IMR-90 (cell line): Measurements from ENCODE around the gene GOLGA8B.
"Not testable (repeated sequence)": the region's sequence is repeated elsewhere in the genome, so short reads cannot be mapped to it uniquely, and the experiment has no call there.

Experiments used
- CEBPB ChIP-seq: IDR thresholded peaks from 2 replicates; pipeline ENCODE4 v1.6.1; 2012; ENCODE audit warnings: low read depth, low read length, improper control_type of control experiment
- CHD1 ChIP-seq: IDR thresholded peaks from 2 replicates; pipeline ENCODE4 v1.6.1; 2012; ENCODE audit warnings: low read depth, low read length, improper control_type of control experiment
- MAFK ChIP-seq: IDR thresholded peaks from 2 replicates; pipeline ENCODE4 v1.6.1; 2012; ENCODE audit warnings: low read depth, low read length, improper control_type of control experiment
- MAZ ChIP-seq: IDR thresholded peaks from 2 replicates; pipeline ENCODE4 v1.6.1; 2012; ENCODE audit warnings: low read depth, mild to moderate bottlenecking, low read length, improper control_type of control experiment, moderate library complexity, borderline replicate concordance
- POLR2A ChIP-seq: IDR thresholded peaks from 2 replicates; pipeline ENCODE4 v1.6.1; 2012; ENCODE audit warnings: mild to moderate bottlenecking, low read depth, low read length
- RAD21 ChIP-seq: IDR thresholded peaks from 2 replicates; pipeline ENCODE4 v1.6.1; 2012; ENCODE audit warnings: low read length, improper control_type of control experiment
- RFX5 ChIP-seq: IDR thresholded peaks from 2 replicates; pipeline ENCODE4 v1.8.0; 2012; ENCODE audit warnings: low read depth, mild to moderate bottlenecking, low read length, moderate library complexity
- TF ChIP-seq, protein P1 (sequence below): fragments of 150-350 bp; IDR thresholded peaks from 2 replicates; pipeline ENCODE4 v1.6.1; 2017; ENCODE audit warnings: mild to moderate bottlenecking, antibody characterized with exemption, low read length, low read depth
- TF ChIP-seq, protein P2 (sequence below): conservative IDR thresholded peaks from 2 replicates; pipeline ENCODE4 v1.5.1; 2012; ENCODE audit warnings: mild to moderate bottlenecking, low read depth, low read length, improper control_type of control experiment

DNA sequence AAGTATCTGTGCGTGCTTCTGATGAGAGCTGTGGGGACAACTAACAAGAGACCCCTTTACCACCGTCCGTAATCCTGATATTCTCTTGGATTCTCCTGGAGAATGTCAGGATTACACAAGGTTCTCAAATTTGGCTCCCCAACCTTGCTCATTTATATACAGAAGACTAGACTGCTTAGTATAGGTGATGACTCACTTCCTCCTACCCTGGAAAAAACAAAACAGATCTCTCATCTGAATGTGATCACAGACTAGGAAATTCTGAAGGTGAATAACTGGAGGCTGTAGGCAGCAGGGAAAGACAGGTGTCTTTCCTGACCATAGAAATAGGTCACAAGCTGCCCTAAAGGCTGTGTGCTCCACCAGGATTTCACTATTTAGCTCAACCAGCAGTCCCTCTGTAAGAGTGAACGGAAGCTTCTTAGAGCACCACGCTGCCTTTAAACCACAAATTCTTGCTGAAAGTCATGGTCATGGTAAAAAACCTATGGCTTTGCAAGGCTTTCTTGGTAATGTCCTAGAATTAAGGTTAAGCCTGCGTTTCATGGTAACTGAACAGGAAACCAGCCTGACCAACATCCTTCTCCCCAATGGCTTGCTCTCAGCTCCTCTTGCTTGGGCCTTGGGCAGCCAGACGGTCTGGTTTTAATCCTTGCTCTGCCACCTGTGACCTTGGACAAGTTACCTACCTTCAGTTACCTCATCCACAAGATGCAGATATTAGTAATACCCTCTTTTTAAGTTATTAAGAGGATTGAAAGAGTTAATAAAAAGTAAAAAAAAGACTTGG lies 39.4 kb downstream of the GOLGA8B start:
- TF ChIP-seq POLR2A, MAFK, CEBPB, MAZ, RFX5, RAD21, CHD1: not testable (repeated sequence)
- TF ChIP-seq, protein P1, sequence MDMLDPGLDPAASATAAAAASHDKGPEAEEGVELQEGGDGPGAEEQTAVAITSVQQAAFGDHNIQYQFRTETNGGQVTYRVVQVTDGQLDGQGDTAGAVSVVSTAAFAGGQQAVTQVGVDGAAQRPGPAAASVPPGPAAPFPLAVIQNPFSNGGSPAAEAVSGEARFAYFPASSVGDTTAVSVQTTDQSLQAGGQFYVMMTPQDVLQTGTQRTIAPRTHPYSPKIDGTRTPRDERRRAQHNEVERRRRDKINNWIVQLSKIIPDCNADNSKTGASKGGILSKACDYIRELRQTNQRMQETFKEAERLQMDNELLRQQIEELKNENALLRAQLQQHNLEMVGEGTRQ: not testable (repeated sequence)
- TF ChIP-seq, protein P2, sequence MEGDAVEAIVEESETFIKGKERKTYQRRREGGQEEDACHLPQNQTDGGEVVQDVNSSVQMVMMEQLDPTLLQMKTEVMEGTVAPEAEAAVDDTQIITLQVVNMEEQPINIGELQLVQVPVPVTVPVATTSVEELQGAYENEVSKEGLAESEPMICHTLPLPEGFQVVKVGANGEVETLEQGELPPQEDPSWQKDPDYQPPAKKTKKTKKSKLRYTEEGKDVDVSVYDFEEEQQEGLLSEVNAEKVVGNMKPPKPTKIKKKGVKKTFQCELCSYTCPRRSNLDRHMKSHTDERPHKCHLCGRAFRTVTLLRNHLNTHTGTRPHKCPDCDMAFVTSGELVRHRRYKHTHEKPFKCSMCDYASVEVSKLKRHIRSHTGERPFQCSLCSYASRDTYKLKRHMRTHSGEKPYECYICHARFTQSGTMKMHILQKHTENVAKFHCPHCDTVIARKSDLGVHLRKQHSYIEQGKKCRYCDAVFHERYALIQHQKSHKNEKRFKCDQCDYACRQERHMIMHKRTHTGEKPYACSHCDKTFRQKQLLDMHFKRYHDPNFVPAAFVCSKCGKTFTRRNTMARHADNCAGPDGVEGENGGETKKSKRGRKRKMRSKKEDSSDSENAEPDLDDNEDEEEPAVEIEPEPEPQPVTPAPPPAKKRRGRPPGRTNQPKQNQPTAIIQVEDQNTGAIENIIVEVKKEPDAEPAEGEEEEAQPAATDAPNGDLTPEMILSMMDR: not testable (repeated sequence)
